Left ventricle myocardium inferior (tissue), 1 donor: Measurements from ENCODE around the gene RASL12. TPM values are rescaled to one million over a fixed set of nuclear protein-coding genes. Genes with fewer than 3 reads are reported as not detected.
A peak's percentile ranks its signal among the peaks of the same experiment; 100 is the strongest.

Experiments
- DNase-seq: peaks from one replicate; pipeline ENCODE4 v3.0.0-alpha.2; 2020
- H3K27ac ChIP-seq: fragments of 200-600 bp; replicated peaks from 2 replicates; pipeline ENCODE4 v1.8.0; 2021
- H3K27me3 ChIP-seq: fragments of 200-600 bp; 2 replicates; pipeline ENCODE4 v1.8.0; 2021; ENCODE audit warnings: low read depth
- H3K36me3 ChIP-seq: fragments of 200-600 bp; 2 replicates; pipeline ENCODE4 v1.8.0; 2021
- H3K4me1 ChIP-seq: fragments of 200-600 bp; 2 replicates; pipeline ENCODE4 v1.8.0; 2021
- H3K4me3 ChIP-seq: fragments of 200-600 bp; 2 replicates; pipeline ENCODE4 v1.8.0; 2021; ENCODE audit warnings: mild to moderate bottlenecking, moderate library complexity
- H3K9me3 ChIP-seq: fragments of 200-600 bp; replicated peaks from 2 replicates; pipeline ENCODE4 v1.8.0; 2021
- CTCF ChIP-seq: fragments of 200-600 bp; IDR thresholded peaks from 2 replicates; pipeline ENCODE4 v1.8.0; 2021; ENCODE audit warnings: antibody characterized with exemption, mild to moderate bottlenecking, borderline replicate concordance
- intact Hi-C: fragments of 100-400 bp; cut with micrococcal nuclease; formaldehyde crosslinking; loops from one replicate; pipeline ENCODE4 v1.11.0; 2022
- total RNA-seq: library from RNA; stranded (reverse); fragmentation: NEBNext Ultra II Directional; extraction: Animal tissue kit (Norgen Biotek cat#: 25700); gene quantifications from one replicate; pipeline ENCODE4 v1.2.1, GENCODE V29; 2021
- donor health status: DM: no; HTN: yes; CAD: no; lungs with severe emphysema.

Gene RASL12
- total RNA-seq, 1 donor from 2014 or later = 12.9 TPM

- H3K4me3 ChIP-seq = no peak overlapping the region
- H3K27me3 ChIP-seq = no peaks in the 10 kb centered on the region
- DNase-seq = no peak
- peaks cover 44% of the 10 kb centered on the region for H3K4me1 ChIP-seq
- no peak for TF ChIP-seq CTCF
- H3K27ac ChIP-seq = no peak overlapping the region
- no peaks in the 10 kb centered on the region for H3K9me3 ChIP-seq
- peaks cover 3% of the 10 kb centered on the region for H3K36me3 ChIP-seq
- intact Hi-C loops = loop anchor here (10.0 kb wide), 1 partner anchor 52 kb away; no protein-coding TSS in a partner anchor
Observed at GRCh38 chr15:65052956-65053355, 14.8 kb downstream of the RASL12 start.

- H3K4me3 ChIP-seq = no peak overlapping the region
- no peak overlapping the region for H3K27ac ChIP-seq
- H3K36me3 ChIP-seq = no peaks in the 10 kb centered on the region
- TF ChIP-seq CTCF = no peak
- no peaks in the 10 kb centered on the region for H3K9me3 ChIP-seq
- DNase-seq = no peak
- peaks cover 37% of the 10 kb centered on the region for H3K4me1 ChIP-seq
- intact Hi-C loops = loop anchor here (10.0 kb wide), 1 partner anchor 54 kb away; no protein-coding TSS in a partner anchor
- no peaks in the 10 kb centered on the region for H3K27me3 ChIP-seq
Observed at GRCh38 chr15:65051266-65051665, 16.5 kb downstream of the RASL12 start.

- TF ChIP-seq CTCF = no peak
- H3K36me3 ChIP-seq = no peaks in the 10 kb centered on the region
- H3K4me3 ChIP-seq = no peak overlapping the region
- no peak for DNase-seq
- H3K27me3 ChIP-seq = no peaks in the 10 kb centered on the region
- peaks cover 32% of the 10 kb centered on the region for H3K4me1 ChIP-seq
- no peak overlapping the region for H3K27ac ChIP-seq
- intact Hi-C loops = loop anchor here (10.0 kb wide), 1 partner anchor 55 kb away; no protein-coding TSS in a partner anchor
- no peaks in the 10 kb centered on the region for H3K9me3 ChIP-seq
Observed at GRCh38 chr15:65050270-65050669, 17.5 kb downstream of the RASL12 start.

GRCh38 chr15:65049418-65049840, 18.4 kb downstream of the RASL12 start:
- peak; percentile 90 for DNase-seq
- Histone ChIP-seq H3K36me3 (no peaks in the 10 kb centered on the region), H3K27ac (no peak overlapping the region), H3K9me3 (no peaks in the 10 kb centered on the region), H3K4me1 (peaks cover 32% of the 10 kb centered on the region), H3K27me3 (no peaks in the 10 kb centered on the region), H3K4me3 (peak overlapping the region; percentile 59)
- no peak for TF ChIP-seq CTCF
- intact Hi-C loops = no loop called here

GRCh38 chr15:65048241-65048640, 19.6 kb downstream of the RASL12 start:
- no peak for DNase-seq
- no peak for TF ChIP-seq CTCF
- H3K27ac ChIP-seq = no peak overlapping the region
- peaks cover 33% of the 10 kb centered on the region for H3K4me1 ChIP-seq
- no peak overlapping the region for H3K4me3 ChIP-seq
- no peaks in the 10 kb centered on the region for H3K9me3 ChIP-seq
- H3K27me3 ChIP-seq = no peaks in the 10 kb centered on the region
- intact Hi-C loops = no loop called here
- no peaks in the 10 kb centered on the region for H3K36me3 ChIP-seq
